GM12873 (cell line): ENCODE data around the gene PSMD14.

Experiments
- TF ChIP-seq, protein P1 (sequence below): IDR thresholded peaks from 2 replicates; pipeline ENCODE4 v1.5.1; 2012; ENCODE audit warnings: low read depth, mild to moderate bottlenecking, moderate library complexity, low read length, control low read depth; ENCODE audit not compliant: insufficient read depth; ENCODE audit errors: missing control alignments

The PSMD14 gene

GRCh38 chr2:161415987-161416707 is 107.9 kb downstream of the PSMD14 start, which contains the start of gene TBR1:
TSS of gene TBR1 (plus strand) at chr2:161416297. CDS start at chr2:161416411, 114 bp downstream.
- TF ChIP-seq, protein P1, sequence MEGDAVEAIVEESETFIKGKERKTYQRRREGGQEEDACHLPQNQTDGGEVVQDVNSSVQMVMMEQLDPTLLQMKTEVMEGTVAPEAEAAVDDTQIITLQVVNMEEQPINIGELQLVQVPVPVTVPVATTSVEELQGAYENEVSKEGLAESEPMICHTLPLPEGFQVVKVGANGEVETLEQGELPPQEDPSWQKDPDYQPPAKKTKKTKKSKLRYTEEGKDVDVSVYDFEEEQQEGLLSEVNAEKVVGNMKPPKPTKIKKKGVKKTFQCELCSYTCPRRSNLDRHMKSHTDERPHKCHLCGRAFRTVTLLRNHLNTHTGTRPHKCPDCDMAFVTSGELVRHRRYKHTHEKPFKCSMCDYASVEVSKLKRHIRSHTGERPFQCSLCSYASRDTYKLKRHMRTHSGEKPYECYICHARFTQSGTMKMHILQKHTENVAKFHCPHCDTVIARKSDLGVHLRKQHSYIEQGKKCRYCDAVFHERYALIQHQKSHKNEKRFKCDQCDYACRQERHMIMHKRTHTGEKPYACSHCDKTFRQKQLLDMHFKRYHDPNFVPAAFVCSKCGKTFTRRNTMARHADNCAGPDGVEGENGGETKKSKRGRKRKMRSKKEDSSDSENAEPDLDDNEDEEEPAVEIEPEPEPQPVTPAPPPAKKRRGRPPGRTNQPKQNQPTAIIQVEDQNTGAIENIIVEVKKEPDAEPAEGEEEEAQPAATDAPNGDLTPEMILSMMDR: no peak

DNA sequence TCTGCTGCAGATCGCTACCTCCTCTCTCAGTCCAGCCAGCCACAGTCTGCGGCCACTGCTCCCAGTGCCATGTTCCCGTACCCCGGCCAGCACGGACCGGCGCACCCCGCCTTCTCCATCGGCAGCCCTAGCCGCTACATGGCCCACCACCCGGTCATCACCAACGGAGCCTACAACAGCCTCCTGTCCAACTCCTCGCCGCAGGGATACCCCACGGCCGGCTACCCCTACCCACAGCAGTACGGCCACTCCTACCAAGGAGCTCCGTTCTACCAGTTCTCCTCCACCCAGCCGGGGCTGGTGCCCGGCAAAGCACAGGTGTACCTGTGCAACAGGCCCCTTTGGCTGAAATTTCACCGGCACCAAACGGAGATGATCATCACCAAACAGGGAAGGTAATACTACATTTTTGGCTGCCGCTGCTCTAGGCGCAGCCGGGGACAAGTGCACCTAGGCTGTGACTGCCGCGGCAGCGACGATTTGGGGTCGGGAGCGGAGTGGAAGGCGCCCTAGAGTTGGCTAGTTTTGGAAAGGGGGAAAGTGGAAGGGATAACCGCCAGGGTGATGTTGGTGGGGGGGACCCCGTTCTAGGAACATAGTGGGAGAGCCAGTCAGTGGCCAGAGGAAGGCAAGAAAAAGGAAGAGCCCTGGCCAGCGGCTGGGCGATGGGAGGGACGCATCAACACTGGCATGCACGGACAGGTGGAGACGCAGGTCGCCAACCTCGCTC is 108.6 kb downstream of the PSMD14 start:
- TF ChIP-seq, protein P1: no peak

DNA sequence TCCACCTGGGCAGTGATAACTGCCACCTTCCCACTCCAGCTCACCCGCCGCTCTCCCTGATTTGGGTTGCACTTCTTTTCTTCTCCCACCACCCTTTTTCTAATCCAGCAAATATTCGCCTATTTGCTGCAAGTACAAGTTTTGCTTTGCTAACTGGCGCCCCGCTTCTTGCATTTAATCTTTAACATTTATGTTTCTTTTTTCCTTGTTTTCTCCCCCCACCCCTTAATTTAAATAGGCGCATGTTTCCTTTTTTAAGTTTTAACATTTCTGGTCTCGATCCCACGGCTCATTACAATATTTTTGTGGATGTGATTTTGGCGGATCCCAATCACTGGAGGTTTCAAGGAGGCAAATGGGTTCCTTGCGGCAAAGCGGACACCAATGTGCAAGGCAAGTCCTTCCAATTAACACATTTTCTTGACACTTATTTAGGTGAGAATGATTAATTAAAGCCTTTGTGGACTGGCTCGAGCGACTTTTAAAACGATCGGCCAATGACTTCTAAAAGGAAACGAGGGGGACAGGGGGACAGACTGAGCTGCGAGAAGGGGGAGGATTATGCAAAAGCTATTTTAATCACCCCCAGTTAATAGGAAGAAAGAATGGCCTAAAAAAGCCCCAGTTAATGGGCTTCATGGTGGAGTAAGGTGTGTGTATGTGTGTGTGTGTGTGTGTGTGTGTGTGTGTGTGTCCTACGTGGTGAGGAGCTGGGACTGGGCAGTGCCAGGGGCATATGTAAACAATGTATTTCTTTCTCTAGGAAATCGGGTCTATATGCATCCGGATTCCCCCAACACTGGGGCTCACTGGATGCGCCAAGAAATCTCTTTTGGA is 109.4 kb downstream of the PSMD14 start:
- TF ChIP-seq, protein P1: no peak

GRCh38 chr2:161418275-161418714 is 110.1 kb downstream of the PSMD14 start:
- TF ChIP-seq, protein P1: no peak

GRCh38 chr2:161418715-161419637 is 110.8 kb downstream of the PSMD14 start:
- TF ChIP-seq, protein P1: no peak

DNA sequence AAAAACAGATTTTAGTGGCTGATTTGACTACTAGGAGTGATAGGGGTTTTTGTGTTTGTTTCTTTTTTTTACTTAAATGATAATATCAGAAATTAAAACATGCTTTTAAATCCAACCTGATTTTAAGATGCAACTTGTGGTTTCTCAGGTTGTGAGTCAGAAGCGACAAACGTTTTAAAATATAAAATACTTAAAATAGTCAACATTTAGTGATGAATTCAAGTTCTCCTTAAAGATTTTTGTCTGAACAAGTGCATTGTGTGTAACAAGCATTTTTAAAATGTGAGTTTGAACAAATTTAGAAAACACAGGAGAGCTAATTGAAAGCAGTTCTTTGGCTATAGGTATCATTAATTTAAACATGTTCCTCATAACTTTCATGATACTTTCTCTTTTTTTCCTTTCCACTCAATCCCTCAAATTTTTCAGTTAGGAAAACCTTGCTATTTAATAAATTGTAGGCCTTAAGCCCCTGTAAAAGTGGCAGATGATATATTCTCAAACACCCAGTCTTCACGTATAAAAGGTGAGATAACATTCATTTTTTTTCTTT is 111.5 kb downstream of the PSMD14 start:
- TF ChIP-seq, protein P1: no peak
